HG02981 (cell line): ENCODE results near the gene TRAF3.
"Not testable (repeated sequence)": the region's sequence is repeated elsewhere in the genome, so short reads cannot be mapped to it uniquely, and the experiment has no call there.

Experiments used
- ATAC-seq: cut with Tn5 transposase; IDR thresholded peaks from one replicate; pipeline ENCODE4 v1.9.1; 2021; ENCODE audit warnings: mild to moderate bottlenecking, moderate library complexity; ENCODE audit not compliant: unreplicated experiment

Gene TRAF3

GRCh38 chr14:102804858-102805257, 27.6 kb downstream of the TRAF3 start:
- ATAC-seq = no peak

- no peak for ATAC-seq
Observed at GRCh38 chr14:102805371-102805891, 28.2 kb downstream of the TRAF3 start.

DNA sequence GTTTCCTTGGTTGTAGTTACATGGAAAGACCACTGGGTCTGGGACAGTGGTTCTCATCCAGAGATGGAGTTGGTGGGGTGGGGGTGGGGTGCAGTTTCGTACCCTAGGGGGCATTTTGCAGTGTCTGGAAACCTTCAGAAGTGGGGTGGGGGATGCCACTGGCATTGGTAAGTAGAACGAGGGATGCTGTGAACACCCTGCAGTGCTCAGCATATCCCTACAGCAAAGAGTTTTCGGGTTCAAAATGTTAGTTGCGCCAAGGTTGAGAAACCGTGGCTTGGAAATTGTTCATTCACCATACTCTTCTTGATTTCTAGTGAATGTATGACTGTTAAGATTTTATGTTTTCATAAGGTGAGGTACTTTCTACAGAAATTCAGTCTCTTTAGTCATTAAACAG, 28.7 kb downstream of the TRAF3 start:
- ATAC-seq = no peak

- ATAC-seq = no peak
Observed at GRCh38 chr14:102806447-102806846, 29.2 kb downstream of the TRAF3 start.

GRCh38 chr14:102807013-102807406, 29.8 kb downstream of the TRAF3 start:
- no peak for ATAC-seq

DNA sequence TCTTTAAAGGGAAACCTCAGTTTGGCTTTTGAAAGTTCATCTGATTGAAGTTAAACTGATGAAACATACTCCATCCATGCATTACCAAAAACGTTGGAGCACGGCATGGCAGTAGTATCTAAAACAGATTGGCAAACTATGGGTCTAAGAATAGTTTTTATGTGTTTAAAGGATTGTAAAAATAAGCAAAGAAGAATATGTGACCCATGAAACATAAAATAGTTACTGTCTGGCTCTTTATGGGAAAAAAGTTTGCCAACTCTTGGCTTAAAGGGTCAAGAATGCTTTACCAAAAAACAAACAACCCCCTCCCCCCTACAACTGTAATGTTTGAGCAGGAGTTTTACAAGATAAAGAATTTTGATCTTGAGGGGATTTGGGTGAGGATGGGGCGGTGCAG, 32.6 kb downstream of the TRAF3 start:
- ATAC-seq = no peak

DNA sequence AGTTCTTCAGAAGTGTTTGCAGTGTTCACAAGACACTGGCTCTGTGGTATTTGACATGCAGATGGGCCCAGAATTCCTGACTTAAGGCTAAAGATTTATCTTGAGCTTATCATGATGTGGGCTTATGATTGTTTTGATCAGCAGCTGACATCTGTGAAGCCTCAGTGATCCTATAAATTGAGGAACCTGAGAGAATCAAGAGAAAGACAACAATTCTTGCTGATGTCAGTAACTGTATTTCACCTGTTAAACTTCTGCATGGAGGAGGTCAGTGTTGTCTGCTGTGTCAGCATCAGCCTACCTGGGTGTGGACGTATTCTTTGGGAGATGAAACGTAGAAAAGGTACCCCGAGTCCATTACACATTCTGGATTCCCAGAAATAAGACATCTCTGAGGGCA, 33.3 kb downstream of the TRAF3 start:
- ATAC-seq = no peak

DNA sequence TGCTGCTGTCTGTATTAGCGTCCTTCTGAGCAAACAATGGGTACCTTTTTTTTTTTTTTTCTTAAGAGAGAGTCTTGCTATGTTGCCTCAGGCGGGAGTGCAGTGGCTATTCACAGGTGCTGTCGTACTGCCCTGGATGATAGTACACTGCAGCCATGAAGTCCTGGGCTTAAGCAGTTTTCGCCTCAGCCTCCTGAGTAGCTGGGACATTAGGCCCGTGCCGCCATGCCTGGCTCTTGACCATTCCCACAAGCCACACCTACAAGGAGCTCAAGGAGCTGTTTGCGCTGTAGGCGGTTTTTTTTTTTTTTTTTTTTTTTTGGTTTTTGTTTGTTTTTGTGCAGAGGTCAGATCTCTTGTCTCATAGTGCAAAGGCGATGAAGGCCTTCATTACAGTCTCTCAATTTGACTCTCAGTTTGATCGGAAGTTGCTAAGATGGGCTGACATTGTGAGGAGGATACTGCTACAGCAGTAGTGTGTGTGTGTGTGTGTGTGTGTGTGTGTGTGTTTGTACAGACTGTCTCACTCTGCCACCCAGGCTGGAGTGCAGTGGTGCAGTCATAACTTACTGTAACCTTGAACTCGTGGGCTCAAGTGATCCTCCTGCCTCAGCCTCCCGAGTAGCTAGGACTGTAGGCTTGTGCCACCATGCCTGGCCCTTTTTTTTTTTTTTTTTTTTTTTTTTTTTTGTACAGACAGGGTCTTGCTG, 34.2 kb downstream of the TRAF3 start:
- ATAC-seq = no peak

- ATAC-seq = no peak
Observed at GRCh38 chr14:102811971-102812370, 34.7 kb downstream of the TRAF3 start.

- no peak for ATAC-seq
Observed at GRCh38 chr14:102813691-102814090, 36.4 kb downstream of the TRAF3 start.

- ATAC-seq = no peak
Observed at GRCh38 chr14:102817318-102817717, 40.1 kb downstream of the TRAF3 start.

GRCh38 chr14:102817942-102818940, 41.0 kb downstream of the TRAF3 start:
- peak; percentile 31 for ATAC-seq

DNA sequence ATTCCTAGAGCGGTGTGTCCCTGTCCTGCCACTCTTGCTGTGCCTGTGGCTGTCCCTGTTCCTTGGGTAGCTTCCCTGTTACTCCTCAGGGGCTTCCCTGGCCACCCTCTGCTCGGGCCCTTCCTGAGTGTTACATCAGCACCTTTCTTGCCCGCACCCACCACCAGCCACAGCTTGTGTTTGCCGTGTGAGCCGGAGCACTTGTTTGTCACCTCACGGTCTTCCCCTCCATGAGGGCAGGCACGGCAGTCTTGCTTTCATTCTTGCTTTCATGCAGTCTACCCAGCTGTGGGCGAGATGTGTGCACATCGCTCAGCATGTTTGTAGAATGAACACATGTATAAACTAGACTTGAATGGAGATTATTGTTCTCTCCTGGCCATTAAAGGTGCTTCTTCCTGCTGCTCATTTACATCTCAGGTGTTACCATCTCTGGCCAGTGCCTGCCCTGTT, 42.0 kb downstream of the TRAF3 start:
- peak; percentile 74 for ATAC-seq

DNA sequence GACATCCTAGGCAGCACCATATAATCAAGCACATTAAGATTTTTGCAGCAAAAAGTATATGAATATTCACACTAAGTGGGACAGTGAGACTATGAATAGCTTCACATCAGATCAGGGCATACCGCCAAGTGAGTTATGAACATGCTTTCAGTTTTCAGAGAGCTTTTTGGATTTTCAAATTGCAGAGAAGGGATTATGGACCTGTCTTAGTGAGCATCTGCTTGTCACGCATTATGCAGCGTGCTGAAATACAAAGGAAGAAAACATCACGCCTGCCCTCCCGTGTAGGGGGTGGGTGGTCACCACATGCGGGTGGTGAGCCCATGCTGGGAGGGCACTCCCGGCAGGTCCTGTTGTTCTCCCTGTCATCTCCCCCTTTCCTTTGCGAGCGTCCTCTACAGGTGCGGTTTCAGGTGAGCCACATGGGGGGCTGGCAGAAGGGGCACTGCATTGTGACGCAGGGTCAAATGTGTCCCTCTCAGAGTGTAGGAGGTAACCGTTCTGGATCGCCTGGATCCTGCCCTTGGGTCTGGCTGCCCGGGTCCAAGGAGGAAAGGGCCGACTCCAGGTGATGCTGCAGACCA, 42.6 kb downstream of the TRAF3 start:
- peak; percentile 15 for ATAC-seq

- no peak for ATAC-seq
Observed at GRCh38 chr14:102821252-102821651, 44.0 kb downstream of the TRAF3 start.

- no peak for ATAC-seq
Observed at GRCh38 chr14:102822311-102822863, 45.1 kb downstream of the TRAF3 start.

DNA sequence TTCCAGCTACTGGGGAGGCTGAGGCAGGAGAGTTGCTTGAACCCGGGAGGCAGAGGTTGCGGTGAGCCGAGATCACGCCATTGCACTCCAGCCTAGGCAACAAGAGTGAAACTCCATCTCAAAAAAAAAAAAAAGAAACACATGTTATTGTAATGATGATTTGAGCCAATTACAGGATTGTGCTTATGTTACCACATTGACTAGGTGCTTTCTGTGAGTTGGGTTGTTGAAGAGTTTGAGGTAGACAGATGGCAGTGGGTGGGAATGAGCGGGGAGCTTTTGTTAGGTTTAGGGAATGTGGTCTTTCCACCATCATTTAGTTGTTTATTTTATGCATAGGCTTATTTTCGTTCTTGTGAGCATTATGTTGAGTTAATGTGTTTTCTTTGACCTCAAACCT, 45.6 kb downstream of the TRAF3 start:
- not testable (repeated sequence) for ATAC-seq

- no peak for ATAC-seq
Observed at GRCh38 chr14:102823546-102823945, 46.3 kb downstream of the TRAF3 start.

GRCh38 chr14:102824832-102825231, 47.6 kb downstream of the TRAF3 start:
- ATAC-seq = no peak

- no peak for ATAC-seq
Observed at GRCh38 chr14:102825307-102826095, 48.3 kb downstream of the TRAF3 start.
